Fibroblast of lung (primary cell): Measurements from ENCODE around the gene SAPCD1. TPM values are rescaled to one million over a fixed set of nuclear protein-coding genes. Genes with fewer than 3 reads are reported as not detected.
"Not testable (repeated sequence)": the region's sequence is repeated elsewhere in the genome, so short reads cannot be mapped to it uniquely, and the experiment has no call there.

Experiments
- DNase-seq, 2 donors: peaks; one replicate each; pipeline versions ENCODE4 v3.0.0 to v3.0.0-alpha.2; 2010; ENCODE audit warnings: low read depth in 2 of 2
- H2AFZ ChIP-seq: 2 replicates; pipeline ENCODE4 v1.5.1; 2012; ENCODE audit warnings: low read length, control low read depth, inconsistent platforms
- H3K27ac ChIP-seq: 2 replicates; pipeline ENCODE4 v1.5.1; 2011; ENCODE audit warnings: low read length, control low read depth; ENCODE audit not compliant: insufficient read depth
- H3K27me3 ChIP-seq: 2 replicates; pipeline ENCODE4 v1.5.1; 2011; ENCODE audit warnings: mild to moderate bottlenecking, low read length; ENCODE audit not compliant: control insufficient read depth, insufficient read depth
- H3K36me3 ChIP-seq: 2 replicates; pipeline ENCODE4 v1.5.1; 2011; ENCODE audit warnings: low read length; ENCODE audit not compliant: control insufficient read depth, insufficient read depth
- H3K4me1 ChIP-seq: 2 replicates; pipeline ENCODE4 v1.5.1; 2011; ENCODE audit warnings: low read length; ENCODE audit not compliant: control insufficient read depth, insufficient read depth; ENCODE audit errors: extremely low read depth
- H3K4me2 ChIP-seq: 2 replicates; pipeline ENCODE4 v1.5.1; 2011; ENCODE audit warnings: low read length, control low read depth; ENCODE audit not compliant: insufficient read depth; ENCODE audit errors: extremely low read depth
- H3K4me3 ChIP-seq, 4 experiments: fragments of 200-600 bp in 1 of 4; sonication (generic) in 1 of 4; replicated peaks in 1 of 4; 2 replicates each; pipeline ENCODE4 v1.5.1; 2011 to 2016; ENCODE audit warnings: low read length in 4 of 4, low read depth in 3 of 4, mild to moderate bottlenecking in 3 of 4, control low read depth in 2 of 4, inconsistent platforms in 1 of 4, mixed read lengths in 1 of 4; ENCODE audit not compliant: insufficient read depth in 1 of 4; ENCODE audit errors: control extremely low read depth in 1 of 4
- H3K79me2 ChIP-seq: 2 replicates; pipeline ENCODE4 v1.5.1; 2012; ENCODE audit warnings: mild to moderate bottlenecking, low read length, inconsistent platforms; ENCODE audit not compliant: control insufficient read depth, insufficient read depth
- H3K9ac ChIP-seq: 2 replicates; pipeline ENCODE4 v1.5.1; 2011; ENCODE audit warnings: mild to moderate bottlenecking, low read length, control low read depth; ENCODE audit not compliant: insufficient read depth
- H3K9me3 ChIP-seq: 2 replicates; pipeline ENCODE4 v1.5.1; 2012; ENCODE audit warnings: low read depth, low read length; ENCODE audit not compliant: control insufficient read depth, insufficient read depth
- H4K20me1 ChIP-seq: 2 replicates; pipeline ENCODE4 v1.5.1; 2011; ENCODE audit warnings: low read length; ENCODE audit not compliant: control insufficient read depth, insufficient read depth; ENCODE audit errors: extremely low read depth
- EZH2 ChIP-seq: IDR thresholded peaks from 2 replicates; pipeline ENCODE4 v1.5.1; 2012; ENCODE audit warnings: low read length, control low read depth, mild to moderate bottlenecking; ENCODE audit errors: missing control alignments
- polyA plus RNA-seq, 2 donors: library from polyadenylated mRNA; depleted of rRNA in 1 of 2; stranded (reverse) in 1 of 2; unstranded in 1 of 2; fragments of >200 nt; gene quantifications; 2 replicates each; pipeline ENCODE4 v1.2.1, GENCODE V29; 2011 to 2012; ENCODE audit warnings: missing spikeins in 1 of 2
- total RNA-seq: library from RNA; depleted of rRNA; stranded (reverse); fragments of >200 nt; gene quantifications from 2 replicates; pipeline ENCODE4 v1.2.1, GENCODE V29; 2014
- TF ChIP-seq, protein P1 (sequence below), 2 donors: IDR thresholded peaks in 1 of 2; conservative IDR thresholded peaks in 1 of 2; 1 replicate in 1 of 2; 2 replicates in 1 of 2; pipeline ENCODE4 v1.5.1; 2011 to 2012; ENCODE audit warnings: low read length in 2 of 2, control low read depth in 1 of 2, inconsistent platforms in 1 of 2, low read depth in 1 of 2, mild to moderate bottlenecking in 1 of 2

Gene SAPCD1
- total and polyA plus RNA-seq, 2 donors (not counting 1 experiment from before 2014, with no cell fraction given), result 0.50 to 1.3 TPM

DNA sequence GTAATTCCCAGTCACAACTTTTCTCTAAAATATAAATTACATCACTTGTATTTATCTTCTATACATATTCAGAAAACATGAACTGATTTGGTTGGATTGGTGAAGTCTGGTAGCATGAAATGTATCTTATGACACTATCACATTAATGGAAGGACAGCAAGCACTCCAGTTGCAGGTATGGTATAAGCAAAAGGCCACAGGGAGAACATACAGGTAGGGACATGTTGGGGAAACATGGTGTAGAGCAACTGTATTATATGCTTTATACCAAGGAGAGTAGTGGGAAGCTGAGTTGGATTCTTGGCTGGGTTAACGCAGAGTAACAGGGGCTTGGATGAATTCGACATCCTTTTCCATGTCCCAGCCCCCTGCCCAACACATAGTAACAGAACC lies 34.5 kb downstream of the SAPCD1 start:
- Histone ChIP-seq H3K9ac (no peak overlapping the region), H3K4me3 (no peak overlapping the region), H2AFZ (no peak overlapping the region), H4K20me1 (no peaks in the 10 kb centered on the region), H3K36me3 (peaks cover under 1% of the 10 kb centered on the region), H3K27ac (no peak overlapping the region), H3K27me3 (no peaks in the 10 kb centered on the region), H3K4me2 (no peak overlapping the region), H3K9me3 (no peaks in the 10 kb centered on the region), H3K4me1 (no peaks in the 10 kb centered on the region), H3K79me2 (peaks cover 20% of the 10 kb centered on the region)
- TF ChIP-seq, protein P1, sequence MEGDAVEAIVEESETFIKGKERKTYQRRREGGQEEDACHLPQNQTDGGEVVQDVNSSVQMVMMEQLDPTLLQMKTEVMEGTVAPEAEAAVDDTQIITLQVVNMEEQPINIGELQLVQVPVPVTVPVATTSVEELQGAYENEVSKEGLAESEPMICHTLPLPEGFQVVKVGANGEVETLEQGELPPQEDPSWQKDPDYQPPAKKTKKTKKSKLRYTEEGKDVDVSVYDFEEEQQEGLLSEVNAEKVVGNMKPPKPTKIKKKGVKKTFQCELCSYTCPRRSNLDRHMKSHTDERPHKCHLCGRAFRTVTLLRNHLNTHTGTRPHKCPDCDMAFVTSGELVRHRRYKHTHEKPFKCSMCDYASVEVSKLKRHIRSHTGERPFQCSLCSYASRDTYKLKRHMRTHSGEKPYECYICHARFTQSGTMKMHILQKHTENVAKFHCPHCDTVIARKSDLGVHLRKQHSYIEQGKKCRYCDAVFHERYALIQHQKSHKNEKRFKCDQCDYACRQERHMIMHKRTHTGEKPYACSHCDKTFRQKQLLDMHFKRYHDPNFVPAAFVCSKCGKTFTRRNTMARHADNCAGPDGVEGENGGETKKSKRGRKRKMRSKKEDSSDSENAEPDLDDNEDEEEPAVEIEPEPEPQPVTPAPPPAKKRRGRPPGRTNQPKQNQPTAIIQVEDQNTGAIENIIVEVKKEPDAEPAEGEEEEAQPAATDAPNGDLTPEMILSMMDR (conservative IDR thresholded peaks at IDR 0.05 in 1 of 2, IDR thresholded peaks at IDR 0.05 in 1 of 2; ENCODE audit: low read depth in 1 of 2, low read length in 2 of 2), result no peak
- no peak for TF ChIP-seq EZH2
- DNase-seq, result no peak

DNA sequence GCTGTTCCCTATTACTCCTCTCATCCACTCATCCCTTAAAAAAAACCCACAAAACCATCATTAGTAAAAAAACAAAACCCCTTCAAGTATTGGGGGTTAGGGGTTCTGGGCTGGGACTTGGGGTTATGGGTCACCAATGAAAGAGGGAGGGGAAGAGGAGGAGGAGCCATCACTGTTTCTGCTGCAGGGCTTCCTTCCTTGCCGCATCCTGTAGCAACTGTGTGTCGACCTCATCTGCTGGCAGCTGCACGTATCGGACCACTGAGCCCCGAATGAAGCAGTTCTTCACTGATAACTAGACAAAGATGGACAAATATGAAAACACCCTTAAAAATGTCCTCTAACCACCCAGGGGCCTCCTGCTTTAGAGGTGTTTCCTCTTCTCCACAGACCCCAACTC lies 35.1 kb downstream of the SAPCD1 start:
- DNase-seq, result no peak
- Histone ChIP-seq H3K4me2 (no peak overlapping the region), H3K27me3 (no peaks in the 10 kb centered on the region), H4K20me1 (no peaks in the 10 kb centered on the region), H3K4me3 (no peak overlapping the region), H3K9me3 (no peaks in the 10 kb centered on the region), H3K36me3 (no peaks in the 10 kb centered on the region), H2AFZ (no peak overlapping the region), H3K79me2 (peaks cover 20% of the 10 kb centered on the region), H3K4me1 (no peaks in the 10 kb centered on the region), H3K27ac (no peak overlapping the region), H3K9ac (no peak overlapping the region)
- TF ChIP-seq, protein P1 (conservative IDR thresholded peaks at IDR 0.05 in 1 of 2, IDR thresholded peaks at IDR 0.05 in 1 of 2; ENCODE audit: low read depth in 1 of 2, low read length in 2 of 2), result no peak
- no peak for TF ChIP-seq EZH2

DNA sequence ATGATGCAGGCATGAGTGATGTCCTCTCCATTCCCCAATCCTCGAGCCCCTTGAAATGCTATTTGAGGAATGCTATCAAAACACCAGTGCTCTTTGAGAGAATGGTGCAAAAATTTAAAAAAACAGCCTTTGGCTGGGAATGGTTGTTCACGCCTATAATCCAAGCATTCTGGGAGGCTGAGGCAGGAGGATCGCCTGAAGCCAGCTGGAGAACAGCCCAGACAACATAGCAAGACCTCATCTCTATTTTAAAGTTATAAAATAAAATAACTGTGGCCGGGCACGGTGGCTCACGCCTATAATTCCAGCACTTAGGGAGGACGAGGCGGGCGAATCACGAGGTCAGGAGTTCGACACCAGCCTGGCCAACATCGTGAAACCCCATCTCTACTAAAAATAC lies 37.3 kb downstream of the SAPCD1 start:
- no peak overlapping the region for H3K4me2 ChIP-seq
- no peaks in the 10 kb centered on the region for H4K20me1 ChIP-seq
- no peak overlapping the region for H3K27ac ChIP-seq
- TF ChIP-seq, protein P1 (conservative IDR thresholded peaks at IDR 0.05 in 1 of 2, IDR thresholded peaks at IDR 0.05 in 1 of 2; ENCODE audit: low read depth in 1 of 2, low read length in 2 of 2), result no peak
- TF ChIP-seq EZH2, result no peak
- peak in 1 of 2 donors; percentile 45 for DNase-seq
- H3K27me3 ChIP-seq, result no peaks in the 10 kb centered on the region
- no peak overlapping the region for H2AFZ ChIP-seq
- H3K79me2 ChIP-seq, result peaks cover 6% of the 10 kb centered on the region
- H3K9me3 ChIP-seq, result no peaks in the 10 kb centered on the region
- no peak overlapping the region for H3K4me3 ChIP-seq
- no peaks in the 10 kb centered on the region for H3K4me1 ChIP-seq
- no peak overlapping the region for H3K9ac ChIP-seq
- H3K36me3 ChIP-seq, result no peaks in the 10 kb centered on the region

DNA sequence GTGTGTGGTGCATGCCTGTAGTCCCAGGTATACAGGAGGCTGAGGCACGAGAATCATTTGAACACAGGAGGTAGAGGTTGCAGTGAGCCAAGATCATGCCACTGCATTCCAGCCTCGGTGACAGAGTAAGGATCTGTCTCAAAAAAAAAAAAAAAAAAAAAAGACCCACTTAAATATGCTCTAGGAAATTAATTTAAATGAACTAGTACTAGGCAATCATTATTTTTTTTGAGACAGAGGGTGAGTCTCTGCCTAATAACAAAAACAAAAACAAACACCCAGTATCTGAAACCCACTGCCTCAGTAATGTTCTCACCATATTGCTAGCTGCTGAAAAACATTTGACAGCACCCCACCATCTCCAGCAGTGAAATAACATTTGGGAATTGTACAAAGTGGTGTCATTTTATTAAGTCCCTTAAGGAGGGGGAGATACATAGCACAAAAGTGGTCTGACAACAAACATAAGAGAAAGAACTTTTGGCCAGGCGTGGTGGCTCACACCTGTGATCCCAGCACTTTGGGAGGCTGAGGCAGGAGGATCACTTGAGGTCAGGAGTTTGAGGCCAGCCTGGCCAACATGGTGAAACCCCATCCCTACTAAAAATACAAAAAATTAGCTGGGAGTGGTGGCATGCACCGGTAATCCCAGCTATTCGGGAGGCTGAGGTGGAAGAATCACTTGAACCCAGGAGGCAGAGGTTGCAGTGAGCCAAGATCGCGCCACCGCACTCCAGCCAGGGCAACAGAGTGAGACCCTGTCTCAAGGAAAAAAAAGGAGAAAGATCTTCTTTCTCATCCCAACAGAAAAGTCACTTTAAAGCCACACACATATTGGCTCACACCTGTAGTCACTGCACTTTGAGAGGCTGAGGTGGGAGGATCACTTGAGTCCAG lies 38.8 kb downstream of the SAPCD1 start:
- H3K27ac ChIP-seq, H3K9me3 ChIP-seq: not testable (repeated sequence)

More for the DNA sequence above, 38.8 kb downstream of the SAPCD1 start:
- H3K4me1 ChIP-seq, H3K36me3 ChIP-seq, H2AFZ ChIP-seq, H3K4me2 ChIP-seq, H3K9ac ChIP-seq, H3K79me2 ChIP-seq, H3K4me3 ChIP-seq, DNase-seq, H3K27me3 ChIP-seq, H4K20me1 ChIP-seq: not testable (repeated sequence)
